ENCODE data around the gene S100A1.
A peak's percentile ranks its signal among the peaks of the same experiment; 100 is the strongest.

GRCh38 chr1:153633754-153634665, 5.8 kb downstream of the S100A1 start, which contains the start of gene CHTOP:
- TF ChIP-seq POLR2A (IDR thresholded peaks at IDR 0.05) (peak; percentile 51 to 62), CTCF (IDR thresholded peaks at IDR 0.05) (peak in 3 of 4 experiments; percentile 14 to 44 (median 43))
